ENCODE data around the gene DMRT3. TPM values are rescaled to one million over a fixed set of nuclear protein-coding genes. Genes with fewer than 3 reads are reported as not detected.

Gene DMRT3
- total and polyA plus RNA-seq, 2 of the 8 experiments (the other 6 are each of a cell fraction or from before 2014, with no cell fraction given), result not detected

DNA sequence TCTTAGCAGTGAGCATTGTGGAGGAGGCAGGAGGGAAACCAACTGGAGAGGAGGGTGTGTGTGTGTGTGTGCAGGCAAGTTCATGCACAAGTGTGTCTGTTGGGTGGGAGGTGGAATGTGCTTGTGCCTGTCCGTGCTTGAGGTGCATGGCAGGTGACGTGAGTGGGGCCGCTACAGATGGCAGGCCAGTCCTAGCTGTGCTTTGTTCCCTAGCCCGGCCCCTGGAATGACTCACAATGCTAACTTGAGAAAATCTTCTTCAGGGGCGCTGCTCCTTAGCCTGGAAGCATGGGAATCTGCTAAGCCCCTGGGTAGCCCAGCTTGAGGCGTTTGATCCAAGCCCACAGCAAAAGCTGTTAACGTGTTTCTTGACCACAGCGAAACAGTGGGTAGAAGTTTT, 48.7 kb downstream of the DMRT3 start:
- Histone ChIP-seq H3K9me3 (ENCODE audit: insufficient read depth in 2 of 2, low read depth in 1 of 2, low read length in 1 of 2) (peaks cover 30 to 74% of the 10 kb centered on the region in 2 experiments), H2BK120ac (replicated peaks; ENCODE audit: low read depth, low read length) (no peak overlapping the region), H3K18ac (ENCODE audit: extremely low read depth, low read length) (no peak overlapping the region), H3K56ac (replicated peaks; ENCODE audit: insufficient read length, low read depth, low read length) (no peak overlapping the region), H4K91ac (replicated peaks; ENCODE audit: insufficient read length, low read length) (no peak overlapping the region), H3K4me2 (ENCODE audit: insufficient read depth in 1 of 2, low read depth in 2 of 2, low read length in 2 of 2) (no peak overlapping the region), H3K27me3 (replicated peaks in 1 of 4; ENCODE audit: control insufficient read depth in 3 of 4, extremely low read depth in 1 of 4, insufficient read depth in 3 of 4, low read length in 3 of 4) (no peaks in the 10 kb centered on the region), H3K27ac (ENCODE audit: low read depth, low read length) (no peak overlapping the region), H2AK5ac (ENCODE audit: low read depth, low read length) (no peak overlapping the region), H3K4me3 (ENCODE audit: extremely low read depth in 1 of 4, insufficient read depth in 2 of 4, low read depth in 3 of 4, low read length in 4 of 4) (no peak overlapping the region), H3K4me1 (replicated peaks in 1 of 4; ENCODE audit: control insufficient read depth in 3 of 4, insufficient read depth in 4 of 4, low read length in 3 of 4) (no peaks in the 10 kb centered on the region), H2BK12ac (ENCODE audit: low read depth, low read length) (no peak overlapping the region), H3K23me2 (ENCODE audit: low read depth, low read length) (no peaks in the 10 kb centered on the region), H2AFZ (ENCODE audit: low read length) (no peak overlapping the region), H3K4ac (replicated peaks; ENCODE audit: insufficient read length, low read depth, low read length) (no peak overlapping the region), H3K36me3 (ENCODE audit: control insufficient read depth in 2 of 4, insufficient read depth in 4 of 4, low read length in 3 of 4) (no peaks in the 10 kb centered on the region), H3K23ac (ENCODE audit: insufficient read length) (no peak overlapping the region), H3K79me1 (ENCODE audit: low read depth, low read length) (no peaks in the 10 kb centered on the region), H3K9ac (replicated peaks in 1 of 4; ENCODE audit: extremely low read depth in 1 of 4, low read depth in 3 of 4, low read length in 3 of 4) (no peak overlapping the region), H2BK5ac (ENCODE audit: low read depth, low read length) (no peak overlapping the region), H3K14ac (ENCODE audit: insufficient read length) (no peak overlapping the region), H4K20me1 (replicated peaks in 1 of 2; ENCODE audit: control insufficient read depth in 1 of 2, insufficient read depth in 2 of 2, low read length in 2 of 2) (no peaks in the 10 kb centered on the region), H4K8ac (ENCODE audit: extremely low read depth, insufficient read depth, low read length) (no peak overlapping the region), H4K5ac (ENCODE audit: insufficient read length, low read depth, low read length) (no peak overlapping the region), H3K79me2 (ENCODE audit: control insufficient read depth in 1 of 2, insufficient read depth in 2 of 2, low read length in 2 of 2) (no peaks in the 10 kb centered on the region), H2BK15ac (ENCODE audit: low read length) (no peak overlapping the region), H2BK20ac (ENCODE audit: low read length) (no peak overlapping the region)
- DNase-seq (ENCODE audit: low read depth in 1 of 2, low spot score in 2 of 2), result no peak
- TF ChIP-seq, protein P1, sequence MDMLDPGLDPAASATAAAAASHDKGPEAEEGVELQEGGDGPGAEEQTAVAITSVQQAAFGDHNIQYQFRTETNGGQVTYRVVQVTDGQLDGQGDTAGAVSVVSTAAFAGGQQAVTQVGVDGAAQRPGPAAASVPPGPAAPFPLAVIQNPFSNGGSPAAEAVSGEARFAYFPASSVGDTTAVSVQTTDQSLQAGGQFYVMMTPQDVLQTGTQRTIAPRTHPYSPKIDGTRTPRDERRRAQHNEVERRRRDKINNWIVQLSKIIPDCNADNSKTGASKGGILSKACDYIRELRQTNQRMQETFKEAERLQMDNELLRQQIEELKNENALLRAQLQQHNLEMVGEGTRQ (IDR thresholded peaks at IDR 0.05; ENCODE audit: low read length), result no peak
- TF ChIP-seq MAFK (IDR thresholded peaks at IDR 0.05; ENCODE audit: low read depth, low read length) (no peak), CEBPB (IDR thresholded peaks at IDR 0.05; ENCODE audit: low read depth, low read length) (no peak), CTBP2 (IDR thresholded peaks at IDR 0.05; ENCODE audit: borderline replicate concordance, insufficient read depth, insufficient read length, low read length) (no peak), TEAD4 (IDR thresholded peaks at IDR 0.05; ENCODE audit: low read depth, low read length) (no peak), CREB1 (IDR thresholded peaks at IDR 0.05) (no peak), ATF3 (IDR thresholded peaks at IDR 0.05; ENCODE audit: insufficient read depth, low read depth, low read length) (no peak)
- WGBS, 2 experiments (ENCODE audit: extremely low coverage in 1 of 2, insufficient coverage in 1 of 2, insufficient read length in 1 of 2, insufficient replicate concordance in 2 of 2, low coverage in 1 of 2, low lambda C conversion rate in 2 of 2, missing lambda C conversion rate in 1 of 2), result 68% methylated on average over 8 of the region's 8 CpGs; no CpG with 5 or more reads in 1 of the 2 experiments
- no peak for FAIRE-seq
- ChIA-PET POLR2A (ENCODE audit: partially characterized antibody) (no interaction called here), CTCF (ENCODE audit: partially characterized antibody) (interaction anchor here (0.9 kb wide), 1 partner anchor 21 kb away, joined by 3 read pairs; no protein-coding TSS in a partner anchor)
